ENCODE measurements around the gene C22orf39.

C22orf39 gene

GRCh38 chr22:19483481-19484244 is 36.2 kb upstream of the C22orf39 start:
- H3K4me3 ChIP-seq (ENCODE audit: low read depth, low read length): no peak overlapping the region
- H3K9me3 ChIP-seq (ENCODE audit: severe bottlenecking): no peaks in the 10 kb centered on the region
- no peak for DNase-seq
- peaks cover 73% of the 10 kb centered on the region for H3K36me3 ChIP-seq
- no peak for TF ChIP-seq CTCF (IDR thresholded peaks at IDR 0.05; ENCODE audit: low read depth, low read length)
- no peak overlapping the region for H3K27ac ChIP-seq
- H3K27me3 ChIP-seq (ENCODE audit: insufficient read depth, low read depth, severe bottlenecking): no peaks in the 10 kb centered on the region

GRCh38 chr22:19482297-19482696 is 34.8 kb upstream of the C22orf39 start:
- Histone ChIP-seq H3K27ac (no peak overlapping the region), H3K9me3 (ENCODE audit: severe bottlenecking) (no peaks in the 10 kb centered on the region), H3K36me3 (peaks cover 62% of the 10 kb centered on the region), H3K27me3 (ENCODE audit: insufficient read depth, low read depth, severe bottlenecking) (no peaks in the 10 kb centered on the region), H3K4me3 (ENCODE audit: low read depth, low read length) (no peak overlapping the region)
- no peak for TF ChIP-seq CTCF (IDR thresholded peaks at IDR 0.05; ENCODE audit: low read depth, low read length)
- no peak for DNase-seq

- Histone ChIP-seq H3K27ac (no peak overlapping the region), H3K36me3 (peaks cover 48% of the 10 kb centered on the region), H3K27me3 (ENCODE audit: insufficient read depth, low read depth, severe bottlenecking) (no peaks in the 10 kb centered on the region), H3K4me3 (ENCODE audit: low read depth, low read length) (peak overlapping the region; percentile 80), H3K9me3 (ENCODE audit: severe bottlenecking) (no peaks in the 10 kb centered on the region)
- DNase-seq: no peak
- no peak for TF ChIP-seq CTCF (IDR thresholded peaks at IDR 0.05; ENCODE audit: low read depth, low read length)
These were observed 33.3 kb upstream of the C22orf39 start for GRCh38 chr22:19480789-19481188.

- TF ChIP-seq CTCF (IDR thresholded peaks at IDR 0.05; ENCODE audit: low read depth, low read length): no peak
- H3K27me3 ChIP-seq (ENCODE audit: insufficient read depth, low read depth, severe bottlenecking): no peaks in the 10 kb centered on the region
- peak overlapping the region; percentile 98 for H3K27ac ChIP-seq
These were observed 32.7 kb upstream of the C22orf39 start for GRCh38 chr22:19480173-19480568.

GRCh38 chr22:19479355-19480172 is 32.1 kb upstream of the C22orf39 start, which contains the start of gene CDC45:
Gene CDC45 (plus strand): TSS chr22:19479920. CDS start chr22:19479969, 49 bp downstream.
- no peaks in the 10 kb centered on the region for H3K9me3 ChIP-seq (ENCODE audit: severe bottlenecking)
- peaks cover 45% of the 10 kb centered on the region for H3K36me3 ChIP-seq
- H3K27me3 ChIP-seq (ENCODE audit: insufficient read depth, low read depth, severe bottlenecking): no peaks in the 10 kb centered on the region
- TF ChIP-seq CTCF (IDR thresholded peaks at IDR 0.05; ENCODE audit: low read depth, low read length): no peak
- peak within 1 kb of the TSS; percentile 98 for H3K27ac ChIP-seq
- H3K4me3 ChIP-seq (ENCODE audit: low read depth, low read length): peak within 1 kb of the TSS; percentile 80
- DNase-seq: peak; percentile 96

More at GRCh38 chr22:19480173-19480568, 32.7 kb upstream of the C22orf39 start:
- no peaks in the 10 kb centered on the region for H3K9me3 ChIP-seq (ENCODE audit: severe bottlenecking)
- peak overlapping the region; percentile 80 for H3K4me3 ChIP-seq (ENCODE audit: low read depth, low read length)
- peaks cover 45% of the 10 kb centered on the region for H3K36me3 ChIP-seq
- DNase-seq: peak; percentile 18
